Right kidney (tissue), 1 donor: ENCODE measurements around the gene SIL1.
"Not testable (repeated sequence)": the region's sequence is repeated elsewhere in the genome, so short reads cannot be mapped to it uniquely, and the experiment has no call there.

Experiments
- DNase-seq: peaks from one replicate; pipeline ENCODE4 v3.0.0-alpha.2; 2016

The SIL1 gene

DNA sequence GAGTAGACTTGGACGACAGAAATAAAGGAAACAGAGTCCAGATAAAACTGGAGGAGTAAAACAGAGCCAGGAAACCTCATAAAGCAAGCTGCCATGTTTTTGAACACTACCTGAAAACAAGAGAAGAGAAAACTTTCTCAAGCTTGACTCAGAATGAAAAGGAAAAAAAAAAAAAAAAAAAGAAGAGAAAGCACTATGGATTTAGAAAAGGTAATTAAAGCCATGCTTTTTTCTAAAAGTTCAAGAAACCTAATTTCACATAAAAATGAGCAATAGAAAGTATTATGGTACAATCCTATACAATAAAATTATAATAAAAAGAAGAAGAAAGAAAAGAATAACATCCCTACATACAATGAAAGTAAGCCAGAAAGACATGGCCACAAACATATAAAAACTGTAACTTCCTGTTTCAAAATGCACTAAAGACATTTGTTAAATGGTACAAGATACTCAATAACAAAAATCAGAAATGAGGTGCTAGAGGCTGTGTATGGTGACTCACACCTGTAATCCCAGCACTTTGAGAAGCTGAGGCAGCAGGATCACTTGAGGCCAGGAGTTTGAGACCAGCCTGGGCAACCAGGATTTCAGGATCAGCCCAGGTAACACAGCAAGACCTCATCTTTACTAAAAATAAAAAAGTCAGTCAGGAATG lies 129.5 kb downstream of the SIL1 start:
- DNase-seq = no peak

DNA sequence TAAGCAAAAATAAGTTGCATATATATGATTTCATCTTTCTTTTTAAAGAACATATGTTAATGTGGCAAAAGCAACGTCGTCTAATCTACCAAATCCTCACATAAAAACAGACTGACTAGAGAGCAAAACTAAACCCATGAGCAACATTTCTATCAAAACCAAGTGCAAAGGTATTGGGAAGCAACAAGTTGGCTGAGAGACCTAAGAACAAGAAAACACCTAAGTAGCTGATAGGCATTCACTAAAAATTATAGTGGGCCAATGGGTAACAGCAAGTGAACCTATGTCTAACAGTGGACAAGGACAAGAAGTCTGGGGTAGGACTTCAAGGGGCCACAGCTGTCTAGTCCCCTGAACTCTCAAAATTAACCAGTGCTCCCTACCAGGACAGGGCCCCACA lies 130.1 kb downstream of the SIL1 start:
- no peak for DNase-seq

- DNase-seq = no peak
Observed at GRCh38 chr5:139065306-139065705, 132.9 kb downstream of the SIL1 start.

DNA sequence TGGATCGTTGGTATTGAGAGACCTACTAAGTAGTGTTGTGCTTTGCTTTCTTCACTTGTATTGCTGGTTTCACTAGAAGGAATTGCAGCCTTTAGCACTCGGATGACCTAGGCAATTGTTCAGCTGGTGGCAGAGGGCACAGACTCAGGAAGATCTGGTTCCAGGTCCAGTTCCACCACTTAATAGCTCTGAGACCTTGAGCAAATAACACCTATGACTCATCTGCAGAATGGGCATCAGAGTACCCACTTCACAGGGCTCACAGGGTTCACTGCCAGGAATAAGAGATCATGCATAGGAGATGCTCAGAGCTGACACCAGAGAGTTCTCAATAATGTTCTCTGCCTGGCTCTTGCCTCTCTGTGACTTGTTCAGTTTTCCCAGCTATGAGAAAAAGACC lies 133.6 kb downstream of the SIL1 start:
- no peak for DNase-seq

DNA sequence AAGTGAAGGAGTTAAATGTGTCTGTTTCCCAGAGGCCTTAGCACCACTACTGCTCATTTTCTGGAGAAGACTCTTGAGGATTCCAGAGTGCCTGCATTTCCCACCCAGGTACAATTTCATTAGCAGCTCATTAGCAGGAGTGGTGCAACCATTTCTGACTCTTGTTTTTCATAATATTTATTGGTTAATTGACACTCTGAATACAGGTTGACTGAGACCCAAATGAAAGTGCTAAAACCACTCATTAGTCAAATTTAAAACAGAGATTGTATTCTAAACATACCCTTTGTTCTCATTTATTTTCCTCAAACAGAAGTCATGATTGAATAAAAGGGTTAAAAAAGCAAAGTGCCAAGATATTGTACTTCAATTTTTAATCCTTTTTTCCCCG lies 134.5 kb downstream of the SIL1 start:
- no peak for DNase-seq

GRCh38 chr5:139062910-139063663 lies 135.1 kb downstream of the SIL1 start:
- no peak for DNase-seq

- DNase-seq = no peak
Observed at GRCh38 chr5:139061856-139062255, 136.3 kb downstream of the SIL1 start.

DNA sequence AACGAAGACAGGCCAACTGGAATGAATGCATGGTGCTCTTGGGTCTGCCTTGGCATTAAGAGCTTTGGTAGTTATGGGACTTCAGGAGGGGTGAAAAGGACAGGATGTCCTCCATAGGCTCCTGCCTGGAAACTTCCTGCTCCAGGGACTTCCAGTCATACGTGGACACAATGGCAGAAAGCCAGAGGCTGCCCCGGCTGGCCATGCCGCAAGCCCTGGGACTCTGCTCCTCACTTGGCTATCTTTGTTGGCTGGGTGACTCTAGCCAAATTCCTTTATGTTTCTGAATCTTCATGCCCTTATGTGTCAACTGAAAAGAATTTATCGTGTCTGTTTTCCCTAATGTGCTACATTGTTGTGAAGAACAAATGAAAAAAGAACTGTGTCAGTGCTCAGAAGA lies 136.9 kb downstream of the SIL1 start:
- no peak for DNase-seq

- no peak for DNase-seq
Observed at GRCh38 chr5:139058121-139058520, 140.0 kb downstream of the SIL1 start.

- DNase-seq = not testable (repeated sequence)
Observed at GRCh38 chr5:139057045-139057939, 140.9 kb downstream of the SIL1 start.

- DNase-seq = no peak
Observed at GRCh38 chr5:139052975-139053374, 145.2 kb downstream of the SIL1 start.

DNA sequence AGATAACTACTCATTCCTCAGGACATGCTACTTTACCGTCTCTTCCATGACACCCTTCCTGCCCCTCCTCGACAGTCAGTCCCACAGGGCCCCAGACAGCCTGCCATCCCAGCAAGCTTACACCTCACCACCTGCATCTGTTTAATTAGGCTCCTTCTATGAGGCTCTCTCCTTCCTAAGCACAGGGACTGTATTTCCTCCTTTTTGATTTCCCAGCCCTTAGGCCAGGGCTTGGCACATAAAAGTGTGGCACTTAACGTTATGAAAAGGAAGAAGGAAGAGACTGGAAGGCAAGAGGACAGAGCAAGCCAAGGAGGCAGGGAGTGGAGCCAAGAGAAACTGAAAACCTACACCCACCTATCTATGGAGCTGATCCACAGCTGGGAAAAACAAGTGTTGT lies 146.8 kb downstream of the SIL1 start:
- no peak for DNase-seq

DNA sequence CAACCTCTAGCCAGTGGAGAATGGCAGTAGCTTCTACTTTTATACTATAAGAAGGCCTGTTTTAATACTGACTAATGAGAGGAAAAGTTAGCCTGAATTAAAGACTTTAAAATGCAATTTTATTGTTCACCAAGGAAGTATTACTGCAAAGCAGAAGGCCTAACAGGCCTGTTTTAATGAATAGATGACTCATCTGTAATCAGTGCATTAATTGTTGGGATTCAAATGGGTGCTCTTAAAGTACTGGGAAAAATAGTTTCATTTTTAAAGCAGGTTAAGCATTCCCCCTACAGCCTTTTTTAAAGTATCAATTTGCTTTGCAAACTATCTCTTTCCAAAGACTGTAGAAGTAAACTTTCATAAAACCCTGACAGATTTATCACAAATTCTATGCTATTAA lies 147.7 kb downstream of the SIL1 start:
- DNase-seq = no peak

GRCh38 chr5:139049780-139050179 lies 148.4 kb downstream of the SIL1 start:
- no peak for DNase-seq

DNA sequence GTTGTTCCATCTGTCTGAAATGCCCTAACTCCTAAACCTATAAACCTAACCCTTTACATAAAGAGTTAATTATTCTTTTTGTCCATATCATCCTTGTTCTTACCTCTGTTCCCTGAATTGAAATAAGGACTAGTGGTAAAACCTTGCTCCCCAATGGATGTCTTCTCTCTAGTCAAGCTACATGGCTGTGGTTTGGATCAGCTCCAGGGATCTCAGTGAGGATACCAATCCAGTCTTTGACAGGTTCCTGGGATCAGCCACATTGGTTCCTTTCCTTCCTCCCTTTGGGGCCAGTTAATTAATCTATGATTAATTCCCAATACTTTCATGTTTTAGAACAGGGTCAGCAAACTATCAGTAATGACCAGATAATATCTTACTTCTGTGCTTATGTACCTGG lies 151.6 kb downstream of the SIL1 start:
- DNase-seq = no peak

- DNase-seq = no peak
Observed at GRCh38 chr5:139043157-139043905, 154.8 kb downstream of the SIL1 start.

- no peak for DNase-seq
Observed at GRCh38 chr5:139040081-139040480, 158.1 kb downstream of the SIL1 start.

GRCh38 chr5:139038613-139039305 lies 159.4 kb downstream of the SIL1 start:
- DNase-seq = no peak

DNA sequence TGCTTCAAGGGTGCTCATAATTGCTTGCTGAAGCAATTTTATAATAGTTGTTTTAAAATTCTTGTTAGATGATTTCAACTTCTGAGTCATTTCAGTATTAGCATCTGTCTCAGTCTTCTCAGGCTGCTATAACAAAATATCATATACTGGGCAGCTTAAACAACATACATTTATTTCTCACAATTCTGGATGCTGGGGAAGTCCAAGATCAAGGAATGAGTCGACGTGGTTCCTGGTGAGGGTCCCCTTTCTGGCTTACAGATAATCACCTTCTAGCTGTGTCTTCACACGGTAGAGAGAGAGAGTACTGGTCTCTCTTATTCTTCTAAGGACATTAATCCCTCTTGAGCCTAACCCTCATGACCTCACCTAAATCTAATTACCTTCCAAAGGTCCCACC lies 160.4 kb downstream of the SIL1 start:
- no peak for DNase-seq

DNA sequence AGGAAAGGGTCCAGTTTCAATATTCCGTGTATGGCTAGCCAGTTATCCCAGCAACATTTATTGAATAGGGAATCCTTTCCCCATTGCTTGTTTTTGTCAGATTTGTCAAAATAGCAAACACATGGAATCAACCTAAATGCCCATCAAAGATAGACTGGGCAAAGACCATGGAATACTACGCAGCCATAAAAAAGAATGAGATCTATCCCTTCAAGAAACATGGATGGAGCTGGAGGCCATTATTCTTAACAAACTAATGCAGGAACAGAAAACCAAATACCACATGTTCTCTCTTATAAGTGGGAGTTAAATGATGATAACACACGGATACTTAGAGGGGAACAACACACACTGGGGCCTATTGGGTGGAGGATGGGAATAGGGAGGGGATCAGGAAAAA lies 161.8 kb downstream of the SIL1 start:
- not testable (repeated sequence) for DNase-seq

DNA sequence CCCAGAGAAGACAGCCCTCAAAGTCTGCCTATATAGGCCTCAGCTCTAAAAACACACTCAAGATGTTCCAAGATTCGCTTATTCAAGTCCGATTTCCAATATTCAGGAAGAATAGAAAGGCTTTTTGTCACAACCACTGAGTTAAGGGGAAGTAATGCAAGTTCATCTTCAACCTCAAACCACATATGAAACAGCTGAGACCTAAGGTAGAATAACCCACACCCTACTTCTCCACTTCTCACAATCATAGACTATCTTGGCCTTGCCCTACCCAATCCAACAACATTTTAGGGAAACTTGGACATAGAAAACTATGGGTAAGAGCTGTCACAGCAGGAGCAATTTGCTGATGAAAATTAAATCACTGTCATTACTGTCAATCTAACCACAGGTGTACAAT lies 171.0 kb downstream of the SIL1 start:
- no peak for DNase-seq

DNA sequence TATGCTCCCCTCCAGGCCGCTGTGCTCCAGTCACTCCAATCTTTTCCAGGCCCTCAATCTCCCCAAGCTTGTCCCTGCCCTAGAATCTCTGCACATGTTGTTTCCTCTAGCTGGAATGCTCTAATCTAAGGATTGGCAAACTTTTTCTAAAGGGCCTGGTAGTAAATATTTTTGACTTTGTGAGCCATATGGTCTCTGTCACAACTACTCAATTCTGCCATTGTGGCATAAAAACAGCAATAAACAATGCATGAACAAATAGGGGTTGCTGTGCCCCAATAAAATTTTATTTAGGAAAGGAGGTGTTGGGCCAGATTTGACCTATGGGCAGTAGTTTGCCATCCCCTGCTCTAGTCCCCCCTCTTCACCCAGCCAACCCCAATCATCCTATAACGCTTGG lies 172.5 kb downstream of the SIL1 start:
- DNase-seq = no peak
